ENCODE data around the gene CAPN5. TPM values are rescaled to one million over a fixed set of nuclear protein-coding genes. Genes with fewer than 3 reads are reported as not detected.
A peak's percentile ranks its signal among the peaks of the same experiment; 100 is the strongest.

The CAPN5 gene
- total RNA-seq, 1 donor from 2014 or later, result 18.3 TPM

- no peak for DNase-seq (ENCODE audit: low spot score in 2 of 2, unreplicated experiment in 2 of 2)
- no peaks in the 10 kb centered on the region for H3K9me3 Mint-ChIP-seq
- no peaks in the 10 kb centered on the region for H3K36me3 Mint-ChIP-seq
- no peak overlapping the region for H3K27ac Mint-ChIP-seq
- no peak for TF ChIP-seq CTCF (IDR thresholded peaks at IDR 0.05; ENCODE audit: unreplicated experiment)
- peaks cover 12% of the 10 kb centered on the region for H3K4me1 Mint-ChIP-seq
- no peak overlapping the region for H3K4me3 Mint-ChIP-seq
- H3K27me3 Mint-ChIP-seq (ENCODE audit: low read depth), result no peaks in the 10 kb centered on the region
Observed at GRCh38 chr11:77087723-77088225, 21.0 kb downstream of the CAPN5 start.

- no peak for DNase-seq (ENCODE audit: low spot score in 2 of 2, unreplicated experiment in 2 of 2)
- peak overlapping the region; percentile 39 for H3K27ac Mint-ChIP-seq
- TF ChIP-seq CTCF (IDR thresholded peaks at IDR 0.05; ENCODE audit: unreplicated experiment), result no peak
- no peaks in the 10 kb centered on the region for H3K36me3 Mint-ChIP-seq
- H3K4me1 Mint-ChIP-seq, result peaks cover 12% of the 10 kb centered on the region
- no peaks in the 10 kb centered on the region for H3K9me3 Mint-ChIP-seq
- H3K27me3 Mint-ChIP-seq (ENCODE audit: low read depth), result no peaks in the 10 kb centered on the region
- H3K4me3 Mint-ChIP-seq, result no peak overlapping the region
Observed at GRCh38 chr11:77088236-77089003, 21.6 kb downstream of the CAPN5 start.

DNA sequence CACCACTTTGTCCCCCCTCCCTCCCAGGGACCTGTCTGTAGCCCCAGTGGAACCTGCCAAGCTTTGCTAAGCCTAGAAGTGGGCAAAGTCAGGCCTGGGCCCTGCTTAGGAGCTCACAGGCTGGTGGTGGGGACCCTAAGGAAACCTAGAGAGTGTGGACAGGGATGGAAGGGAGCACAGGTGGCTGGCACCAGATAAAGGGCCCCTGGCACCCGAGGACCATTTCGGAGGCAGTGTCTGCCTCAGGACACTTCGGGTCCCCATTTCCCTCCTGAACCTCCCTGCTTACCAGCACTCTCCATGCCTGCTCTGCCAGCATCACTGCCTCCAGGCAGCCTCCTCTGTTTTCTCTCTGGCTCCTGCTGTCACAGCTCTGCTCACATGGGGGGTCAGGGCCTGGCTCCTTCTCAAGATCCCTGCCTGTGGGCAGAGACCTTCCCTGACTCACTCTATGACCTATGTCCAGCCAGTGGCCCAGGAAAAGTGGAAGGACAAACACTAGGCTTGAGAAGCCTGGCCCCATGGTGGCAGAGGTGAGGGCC lies 22.3 kb downstream of the CAPN5 start:
- no peak for DNase-seq (ENCODE audit: low spot score in 2 of 2, unreplicated experiment in 2 of 2)
- Mint-ChIP-seq H3K4me3 (no peak overlapping the region), H3K36me3 (no peaks in the 10 kb centered on the region), H3K4me1 (peaks cover 12% of the 10 kb centered on the region), H3K9me3 (no peaks in the 10 kb centered on the region), H3K27me3 (ENCODE audit: low read depth) (no peaks in the 10 kb centered on the region), H3K27ac (no peak overlapping the region)
- no peak for TF ChIP-seq CTCF (IDR thresholded peaks at IDR 0.05; ENCODE audit: unreplicated experiment)

DNA sequence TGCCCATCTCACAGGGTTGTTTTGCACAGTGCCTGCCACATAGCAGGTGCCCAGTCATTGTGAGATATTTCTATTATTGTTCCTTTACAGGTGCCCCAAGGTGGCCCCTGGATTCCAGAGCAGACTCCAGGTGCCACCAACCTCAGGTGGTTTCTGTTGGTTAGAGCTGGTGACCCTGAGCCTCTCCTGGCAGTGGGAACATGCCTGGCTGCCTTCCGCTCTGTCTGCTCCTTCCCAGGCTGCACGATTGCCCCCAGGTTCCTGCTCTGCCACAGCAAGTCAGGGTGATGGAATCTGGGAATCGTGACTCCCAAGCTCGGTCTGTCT lies 23.2 kb downstream of the CAPN5 start:
- Mint-ChIP-seq H3K4me1 (peaks cover 12% of the 10 kb centered on the region), H3K27me3 (ENCODE audit: low read depth) (no peaks in the 10 kb centered on the region), H3K36me3 (no peaks in the 10 kb centered on the region), H3K4me3 (no peak overlapping the region), H3K9me3 (no peaks in the 10 kb centered on the region), H3K27ac (no peak overlapping the region)
- TF ChIP-seq CTCF (IDR thresholded peaks at IDR 0.05; ENCODE audit: unreplicated experiment), result no peak
- DNase-seq (ENCODE audit: low spot score in 2 of 2, unreplicated experiment in 2 of 2), result no peak

DNA sequence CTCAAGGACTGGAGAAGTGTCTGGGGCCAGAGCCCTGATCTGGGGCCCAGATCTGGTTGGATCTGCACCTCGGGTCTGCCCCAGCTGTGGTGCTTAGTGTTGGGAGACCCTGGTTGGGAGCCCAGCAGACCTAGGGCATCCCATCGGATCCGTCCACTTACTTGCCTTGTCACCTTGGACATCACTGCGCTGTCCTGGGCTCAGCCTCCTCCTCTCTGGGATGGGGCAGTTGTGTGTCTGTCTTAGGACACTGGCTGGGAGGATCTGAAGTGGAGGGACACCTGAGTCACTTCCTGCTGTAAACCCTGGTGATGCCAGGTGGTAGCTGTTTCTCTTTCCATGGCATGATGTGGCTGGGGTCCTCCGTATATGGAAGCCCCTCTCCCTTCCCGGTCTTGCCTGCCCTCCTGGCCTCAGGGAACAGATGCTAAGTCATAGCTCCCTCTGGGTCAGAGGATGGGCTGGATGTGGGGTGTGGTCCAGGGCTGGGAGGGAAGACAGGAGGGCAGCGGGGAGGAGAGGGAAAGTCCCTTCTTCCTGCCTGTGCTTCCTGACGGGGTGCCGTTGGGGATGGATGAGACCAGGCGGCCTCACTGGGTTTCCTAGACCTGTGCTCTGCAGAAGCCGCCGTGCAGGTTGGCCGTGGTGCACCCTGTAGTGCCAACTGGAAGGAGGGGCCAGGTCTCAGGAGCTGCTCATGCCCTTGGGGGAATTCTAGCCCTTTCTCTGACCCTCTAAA lies 23.8 kb downstream of the CAPN5 start:
- TF ChIP-seq CTCF (IDR thresholded peaks at IDR 0.05; ENCODE audit: unreplicated experiment), result no peak
- Mint-ChIP-seq H3K36me3 (no peaks in the 10 kb centered on the region), H3K9me3 (no peaks in the 10 kb centered on the region), H3K27ac (no peak overlapping the region), H3K4me1 (peaks cover 12% of the 10 kb centered on the region), H3K27me3 (ENCODE audit: low read depth) (no peaks in the 10 kb centered on the region), H3K4me3 (no peak overlapping the region)
- no peak for DNase-seq (ENCODE audit: low spot score in 2 of 2, unreplicated experiment in 2 of 2)
